Activated T-cell treated with anti-CD3 and anti-CD28 coated beads for 48 hours (primary cell): ENCODE measurements around the gene FMNL3.
"Not testable (repeated sequence)": the region's sequence is repeated elsewhere in the genome, so short reads cannot be mapped to it uniquely, and the experiment has no call there.

Experiments
- DNase-seq: peaks from one replicate; pipeline ENCODE4 v3.0.0-alpha.2; 2020; ENCODE audit warnings: low read depth

Gene FMNL3

GRCh38 chr12:49632401-49632800 lies 74.8 kb downstream of the FMNL3 start:
- no peak for DNase-seq

GRCh38 chr12:49631336-49631907 lies 75.8 kb downstream of the FMNL3 start:
- DNase-seq = no peak

GRCh38 chr12:49627752-49628360 lies 79.3 kb downstream of the FMNL3 start:
- DNase-seq = no peak

GRCh38 chr12:49626836-49627235 lies 80.4 kb downstream of the FMNL3 start:
- DNase-seq = no peak

- no peak for DNase-seq
Observed at GRCh38 chr12:49626169-49626835, 80.9 kb downstream of the FMNL3 start.

GRCh38 chr12:49624921-49625577 lies 82.2 kb downstream of the FMNL3 start:
- DNase-seq = no peak

- peak; percentile 85 for DNase-seq
Observed at GRCh38 chr12:49623142-49623904, 83.9 kb downstream of the FMNL3 start, which contains the start of gene PRPF40B. Gene PRPF40B (plus strand): TSS chr12:49623561. CDS start chr12:49623591, 30 bp downstream.

- DNase-seq = no peak
Observed at GRCh38 chr12:49622501-49623141, 84.6 kb downstream of the FMNL3 start.

- no peak for DNase-seq
Observed at GRCh38 chr12:49621651-49622500, 85.3 kb downstream of the FMNL3 start.

- DNase-seq = no peak
Observed at GRCh38 chr12:49619286-49619685, 87.9 kb downstream of the FMNL3 start.

- no peak for DNase-seq
Observed at GRCh38 chr12:49618576-49618975, 88.6 kb downstream of the FMNL3 start.

- no peak for DNase-seq
Observed at GRCh38 chr12:49616533-49617219, 90.5 kb downstream of the FMNL3 start.

- DNase-seq = no peak
Observed at GRCh38 chr12:49615725-49616124, 91.5 kb downstream of the FMNL3 start.

- no peak for DNase-seq
Observed at GRCh38 chr12:49612210-49612609, 95.0 kb downstream of the FMNL3 start.

- not testable (repeated sequence) for DNase-seq
Observed at GRCh38 chr12:49610785-49611184, 96.4 kb downstream of the FMNL3 start.

- DNase-seq = no peak
Observed at GRCh38 chr12:49609875-49610154, 97.4 kb downstream of the FMNL3 start.

- DNase-seq = no peak
Observed at GRCh38 chr12:49609059-49609874, 97.9 kb downstream of the FMNL3 start.

GRCh38 chr12:49605539-49605938 lies 101.7 kb downstream of the FMNL3 start, which contains the start of gene FAM186B:
Gene FAM186B (minus strand): TSS chr12:49605639. CDS start chr12:49605477, 162 bp downstream.
- not testable (repeated sequence) for DNase-seq

- DNase-seq = no peak
Observed at GRCh38 chr12:49604856-49605255, 102.3 kb downstream of the FMNL3 start.
